Activated CD8-positive, alpha-beta memory T cell treated with anti-CD3 and anti-CD28 coated beads for 24 hours (primary cell): ENCODE results near the gene CDC42EP5.
A peak's percentile ranks its signal among the peaks of the same experiment; 100 is the strongest.
"Not testable (repeated sequence)": the region's sequence is repeated elsewhere in the genome, so short reads cannot be mapped to it uniquely, and the experiment has no call there.

ENCODE experiments used
- DNase-seq: peaks from one replicate; pipeline ENCODE4 v3.0.0-alpha.2; 2020

Gene CDC42EP5

GRCh38 chr19:54473071-54473891 is at the start of gene CDC42EP5:
CDC42EP5 (minus strand) TSS chr19:54473296; CDS start chr19:54465547, 7,749 bp downstream.
- no peak for DNase-seq

DNA sequence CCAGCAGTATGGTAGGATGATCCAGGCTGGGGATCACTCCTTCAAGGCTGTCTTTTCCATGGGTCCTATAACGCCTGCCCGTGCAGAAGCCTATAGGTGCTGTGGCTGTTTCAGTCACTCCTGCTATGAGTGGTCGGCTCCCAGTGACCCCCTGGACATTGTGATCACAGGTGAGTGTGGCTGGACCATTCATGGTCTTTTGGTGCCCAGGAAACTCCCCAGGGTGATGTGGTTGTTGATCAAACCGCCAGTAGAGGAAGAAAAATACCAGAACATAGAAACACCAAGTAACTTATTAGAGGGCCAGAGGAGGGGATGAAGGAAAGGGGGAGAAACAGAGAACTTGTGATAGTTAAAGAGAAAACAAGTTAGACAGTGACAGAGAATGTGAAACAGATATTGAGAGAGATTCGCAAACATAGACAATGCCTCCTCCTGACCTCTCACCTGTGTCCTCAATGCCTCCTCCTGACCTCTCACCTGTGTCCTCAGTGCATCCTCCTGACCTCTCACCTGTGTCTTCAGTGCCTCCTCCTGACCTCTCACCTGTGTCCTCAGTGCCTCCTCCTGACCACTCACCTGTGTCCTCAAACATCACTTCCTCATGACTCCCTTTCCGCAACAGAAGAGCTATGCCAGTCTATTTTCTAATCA is 48.9 kb upstream of the CDC42EP5 start:
- DNase-seq: no peak

DNA sequence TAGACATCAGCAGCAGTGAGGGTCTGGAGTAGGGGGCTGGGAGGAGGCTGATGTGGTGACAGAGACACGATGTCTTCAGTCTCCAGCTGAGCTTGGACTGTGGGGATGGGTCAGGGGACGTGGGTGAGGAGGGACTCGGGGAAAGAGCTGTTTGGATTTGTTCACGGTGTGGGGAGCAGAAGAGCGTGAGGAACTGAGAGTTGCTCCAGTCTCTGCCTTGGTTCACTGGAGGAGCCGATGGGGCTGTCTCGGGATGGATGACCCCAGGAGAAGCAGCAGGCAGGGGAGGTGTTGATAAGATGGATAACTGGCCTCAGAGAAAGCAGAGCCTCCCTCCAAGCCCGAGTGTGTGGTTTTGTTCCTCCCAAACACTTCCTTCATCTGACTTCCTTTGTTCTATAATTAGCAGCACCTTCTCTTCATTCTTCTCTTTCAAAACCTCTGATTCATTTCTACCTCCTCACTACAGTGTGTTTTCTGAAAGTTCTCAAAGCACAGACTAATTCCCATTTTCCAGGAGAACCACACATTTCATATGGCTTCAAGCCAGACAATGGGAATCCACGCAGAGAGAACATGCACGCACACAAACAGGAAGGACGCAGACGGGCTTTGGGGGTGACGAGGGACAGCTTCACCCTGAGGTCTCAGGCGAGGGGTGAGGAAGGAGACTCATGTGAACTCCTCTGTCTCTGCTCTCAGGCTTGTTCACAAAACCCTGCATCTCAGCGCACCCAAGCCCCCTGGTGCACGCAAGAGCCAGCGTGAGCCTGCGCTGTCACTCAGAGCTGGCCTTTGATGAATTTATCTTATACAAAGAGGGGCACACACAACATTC is 48.1 kb upstream of the CDC42EP5 start:
- DNase-seq: no peak

DNA sequence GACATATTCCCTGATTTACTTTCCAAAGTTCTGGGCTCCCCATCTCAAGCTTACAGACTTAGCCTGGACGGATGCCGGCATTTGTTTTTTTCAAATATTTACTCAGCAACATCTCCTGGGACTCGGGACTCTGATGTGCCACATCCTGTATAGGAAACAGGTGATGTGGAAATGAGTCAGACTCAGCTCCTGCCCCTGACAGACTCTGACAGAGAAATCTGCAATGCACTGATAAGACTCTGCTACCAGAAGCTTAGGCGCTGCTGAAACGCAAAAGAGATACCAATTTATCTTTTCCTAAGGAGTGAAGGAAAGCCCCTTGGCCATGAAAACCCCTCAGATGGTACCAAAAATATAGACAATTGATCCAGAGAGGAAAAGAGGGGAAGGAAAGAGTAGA is 45.7 kb upstream of the CDC42EP5 start:
- no peak for DNase-seq

DNA sequence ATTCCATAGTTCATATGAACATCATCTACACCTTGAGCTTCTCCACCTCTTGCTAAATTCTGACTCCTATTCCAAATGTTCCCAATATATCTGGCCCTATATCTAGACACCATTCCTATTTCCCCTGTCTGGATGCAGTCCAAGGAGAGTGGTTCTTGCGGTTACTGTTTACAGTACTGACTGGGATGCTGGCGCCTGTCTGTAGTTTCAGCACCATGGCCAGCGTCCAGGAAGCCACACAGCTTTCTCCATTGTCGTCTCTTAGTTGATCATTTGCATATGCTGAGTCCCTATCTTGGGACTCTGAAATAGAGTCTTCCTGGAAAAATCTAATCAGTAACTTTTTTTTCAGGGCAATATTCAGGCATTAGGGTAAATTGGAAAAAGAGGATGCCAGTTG is 44.4 kb upstream of the CDC42EP5 start:
- peak; percentile 72 for DNase-seq

- DNase-seq: no peak
These were observed 42.1 kb upstream of the CDC42EP5 start for GRCh38 chr19:54515156-54515555.

- DNase-seq: not testable (repeated sequence)
These were observed 36.3 kb upstream of the CDC42EP5 start for GRCh38 chr19:54509200-54509940.

DNA sequence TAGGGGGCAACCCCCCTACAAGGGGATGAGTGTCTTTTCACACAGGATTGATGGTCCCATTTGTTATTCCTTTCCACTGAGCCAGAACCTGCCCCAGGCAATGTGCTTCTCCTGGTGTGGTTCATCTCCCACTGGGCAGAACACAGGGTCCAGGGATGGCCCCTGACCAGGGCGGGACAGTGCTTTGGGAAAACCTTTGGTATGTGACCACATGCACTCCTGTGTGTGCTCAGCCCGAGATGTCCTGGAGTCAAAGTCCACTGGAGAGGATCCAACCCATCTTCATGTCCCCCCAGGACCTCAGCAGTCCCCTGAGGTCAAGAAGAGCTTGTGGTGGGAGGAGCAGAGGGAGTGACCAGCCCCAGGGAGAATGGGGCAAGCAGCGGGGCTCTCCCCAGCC is 35.4 kb upstream of the CDC42EP5 start:
- not testable (repeated sequence) for DNase-seq

- DNase-seq: no peak
These were observed 34.7 kb upstream of the CDC42EP5 start for GRCh38 chr19:54507824-54508223.

DNA sequence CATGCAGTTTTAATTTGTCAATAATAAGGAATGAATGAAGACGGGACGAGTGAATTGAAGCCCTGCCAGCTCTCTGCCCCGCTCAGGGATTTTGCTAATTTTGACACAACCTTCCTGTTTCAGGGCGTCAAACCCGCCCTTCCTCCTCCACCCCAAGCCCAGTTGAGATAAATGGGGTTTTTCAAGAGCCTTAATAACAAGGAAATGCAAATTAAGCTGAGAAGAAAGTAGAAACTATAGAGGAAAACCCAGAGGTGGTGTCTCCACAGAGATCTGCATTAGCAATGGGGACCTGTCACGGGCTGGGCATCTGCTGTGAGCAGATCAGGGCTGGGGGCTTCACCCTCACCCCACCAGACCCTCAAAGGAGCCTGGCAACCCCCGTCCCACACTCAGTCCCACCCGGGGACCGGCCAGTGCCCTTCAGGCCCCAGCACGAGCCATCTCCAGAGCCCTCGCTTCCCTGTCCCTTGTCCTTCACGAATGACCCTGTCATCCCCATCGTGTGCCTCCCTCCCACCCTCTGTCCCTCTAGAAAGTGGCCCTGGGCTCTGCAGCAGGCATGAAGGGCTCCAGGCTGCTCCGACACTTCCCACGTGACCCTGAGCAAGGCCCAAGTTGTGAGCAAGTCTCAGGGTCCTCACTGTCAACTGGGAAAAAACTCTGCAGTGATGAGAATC is 34.1 kb upstream of the CDC42EP5 start:
- DNase-seq: not testable (repeated sequence)

GRCh38 chr19:54506079-54506478 is 33.0 kb upstream of the CDC42EP5 start:
- no peak for DNase-seq

- not testable (repeated sequence) for DNase-seq
These were observed 32.4 kb upstream of the CDC42EP5 start for GRCh38 chr19:54505542-54505941.

DNA sequence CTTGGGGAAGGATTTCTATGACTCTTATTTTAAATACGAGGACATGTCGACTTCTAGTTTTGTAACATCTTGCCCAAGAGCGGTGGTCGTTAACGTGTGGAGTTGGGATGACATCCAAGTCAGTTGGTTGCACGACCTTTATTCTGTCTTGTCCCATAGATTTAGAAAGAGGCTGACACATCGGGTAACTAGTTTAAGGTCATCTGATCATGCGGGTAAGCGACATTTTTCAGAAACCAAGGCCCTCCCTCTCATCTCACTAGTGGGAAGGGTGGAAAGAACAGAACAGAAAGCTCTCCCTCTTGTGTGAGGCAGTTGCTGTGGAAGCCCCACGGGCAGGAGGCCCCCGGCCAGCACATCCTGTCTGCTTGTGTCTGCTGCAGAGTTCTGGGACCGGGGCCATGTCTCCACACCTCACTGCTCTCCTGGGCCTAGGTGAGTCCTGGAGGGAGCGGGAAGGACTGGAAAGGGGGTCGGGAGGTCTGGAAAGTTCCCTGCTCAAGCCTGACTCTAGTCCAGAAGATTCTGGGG is 29.5 kb upstream of the CDC42EP5 start, which contains the start of gene LAIR2:
LAIR2 (plus strand) TSS at position 314 of the 531 bp plus-strand sequence; CDS start at position 402, 88 bp downstream.
- no peak for DNase-seq

- DNase-seq: not testable (repeated sequence)
These were observed 25.3 kb upstream of the CDC42EP5 start for GRCh38 chr19:54498451-54498772.

GRCh38 chr19:54497747-54498450 is 24.8 kb upstream of the CDC42EP5 start:
- not testable (repeated sequence) for DNase-seq

GRCh38 chr19:54495284-54495683 is 22.2 kb upstream of the CDC42EP5 start:
- DNase-seq: not testable (repeated sequence)

- DNase-seq: no peak
These were observed 21.0 kb upstream of the CDC42EP5 start for GRCh38 chr19:54493967-54494585.

GRCh38 chr19:54493056-54493455 is 20.0 kb upstream of the CDC42EP5 start:
- not testable (repeated sequence) for DNase-seq

- no peak for DNase-seq
These were observed 19.5 kb upstream of the CDC42EP5 start for GRCh38 chr19:54492568-54492967.

DNA sequence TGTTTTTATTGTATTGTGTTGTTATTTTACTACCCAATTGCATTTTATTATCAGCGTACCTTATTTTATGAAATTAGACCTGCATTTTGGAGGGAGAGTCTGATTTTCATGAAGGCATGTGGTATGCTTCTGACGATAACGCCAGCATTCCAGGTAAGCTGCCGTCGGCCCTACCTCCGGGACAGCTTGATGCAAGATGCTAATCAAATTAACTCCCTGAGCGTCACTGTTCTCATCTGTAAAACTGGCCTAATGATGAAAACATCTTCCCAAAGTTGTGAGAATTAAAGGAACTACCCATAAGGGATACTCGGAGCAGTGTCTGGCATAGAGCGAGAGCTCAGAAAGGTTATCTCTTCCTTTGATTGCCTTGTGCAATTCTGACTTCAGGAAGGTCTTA is 16.7 kb upstream of the CDC42EP5 start:
- no peak for DNase-seq

DNA sequence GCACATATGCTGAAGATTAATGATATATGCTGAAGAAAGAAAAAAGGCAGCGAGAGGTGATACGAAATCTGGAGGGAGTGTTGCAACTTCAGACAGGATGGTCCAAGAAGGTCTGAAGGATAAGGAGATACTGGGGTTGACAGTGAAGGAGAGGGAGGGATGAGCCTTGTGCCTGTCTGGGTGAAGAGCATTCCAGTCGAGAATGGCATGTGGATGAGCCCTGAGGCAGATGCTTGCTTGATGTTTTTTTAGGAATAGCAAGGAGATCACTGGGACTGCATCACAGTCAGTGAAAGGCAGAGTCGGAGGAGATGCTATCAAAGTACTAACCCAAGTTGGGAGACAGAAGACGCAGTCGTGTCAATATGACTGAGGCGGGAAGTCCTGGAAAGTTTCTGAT is 16.2 kb upstream of the CDC42EP5 start:
- DNase-seq: no peak
